Measurements from ENCODE around the gene TMEM234. TPM values are rescaled to one million over a fixed set of nuclear protein-coding genes. Genes with fewer than 3 reads are reported as not detected.

Gene TMEM234
- total and polyA plus RNA-seq, 8 donors, result 19.3 to 24.8 (median 21.6) TPM

GRCh38 chr1:32186491-32186890, 35.7 kb downstream of the TMEM234 start:
- H3K27ac ChIP-seq, result no peak overlapping the region
- no peak for ATAC-seq

GRCh38 chr1:32186077-32186476, 36.1 kb downstream of the TMEM234 start:
- no peak overlapping the region for H3K4me3 ChIP-seq
- no peak for TF ChIP-seq CTCF (IDR thresholded peaks at IDR 0.05)
- no peaks in the 10 kb centered on the region for H3K27me3 ChIP-seq
- intact Hi-C loops (cut with DNase I), result no loop called here
- no peak overlapping the region for H3K27ac ChIP-seq
- ATAC-seq, result no peak
- no peak for DNase-seq
- peaks cover 10 to 40% of the 10 kb centered on the region in 2 donors for H3K4me1 ChIP-seq
- peaks cover 9 to 96% of the 10 kb centered on the region in 2 donors for H3K36me3 ChIP-seq
- H3K9me3 ChIP-seq, result no peaks in the 10 kb centered on the region

More at GRCh38 chr1:32186491-32186890, 35.7 kb downstream of the TMEM234 start:
- H3K27me3 ChIP-seq, result no peaks in the 10 kb centered on the region
- peaks cover 9 to 97% of the 10 kb centered on the region in 2 donors for H3K36me3 ChIP-seq
- H3K9me3 ChIP-seq, result no peaks in the 10 kb centered on the region
- TF ChIP-seq CTCF (IDR thresholded peaks at IDR 0.05), result no peak
- DNase-seq, result no peak
- H3K4me3 ChIP-seq, result no peak overlapping the region
- intact Hi-C loops (cut with DNase I), result no loop called here
- H3K4me1 ChIP-seq, result peaks cover 6 to 35% of the 10 kb centered on the region in 2 donors

- no peak for ATAC-seq
- H3K27me3 ChIP-seq, result no peaks in the 10 kb centered on the region
- no peak for DNase-seq
- peaks cover 13 to 48% of the 10 kb centered on the region in 2 donors for H3K4me1 ChIP-seq
- no peaks in the 10 kb centered on the region for H3K9me3 ChIP-seq
- TF ChIP-seq CTCF (IDR thresholded peaks at IDR 0.05), result no peak
- no peak overlapping the region for H3K4me3 ChIP-seq
- H3K36me3 ChIP-seq, result peaks cover 9 to 81% of the 10 kb centered on the region in 2 donors
- no peak overlapping the region for H3K27ac ChIP-seq
- intact Hi-C loops (cut with DNase I), result no loop called here
Measured at GRCh38 chr1:32184650-32185049, 37.5 kb downstream of the TMEM234 start.

GRCh38 chr1:32182060-32182459, 40.1 kb downstream of the TMEM234 start:
- Histone ChIP-seq H3K4me1 (peaks cover 21 to 63% of the 10 kb centered on the region in 2 donors), H3K27me3 (no peaks in the 10 kb centered on the region), H3K36me3 (peaks cover 0 to 55% of the 10 kb centered on the region in 2 donors), H3K27ac (no peak overlapping the region), H3K4me3 (peak overlapping the region in 1 of 2 donors; percentile 80), H3K9me3 (no peaks in the 10 kb centered on the region)
- ATAC-seq (no peak), DNase-seq (no peak)
- no peak for TF ChIP-seq CTCF (IDR thresholded peaks at IDR 0.05)
- intact Hi-C loops (cut with DNase I), result no loop called here

GRCh38 chr1:32181563-32181962, 40.6 kb downstream of the TMEM234 start:
- H3K27ac ChIP-seq, result no peak overlapping the region
- intact Hi-C loops (cut with DNase I), result no loop called here
- no peaks in the 10 kb centered on the region for H3K9me3 ChIP-seq
- peak overlapping the region; percentile 62 to 80 for H3K4me3 ChIP-seq
- H3K4me1 ChIP-seq, result peaks cover 21 to 63% of the 10 kb centered on the region in 2 donors
- no peak for ATAC-seq
- peaks cover 0 to 51% of the 10 kb centered on the region in 2 donors for H3K36me3 ChIP-seq
- no peak for DNase-seq
- H3K27me3 ChIP-seq, result no peaks in the 10 kb centered on the region
- TF ChIP-seq CTCF (IDR thresholded peaks at IDR 0.05), result no peak
